ENCODE data around the gene DOCK1.

DNA sequence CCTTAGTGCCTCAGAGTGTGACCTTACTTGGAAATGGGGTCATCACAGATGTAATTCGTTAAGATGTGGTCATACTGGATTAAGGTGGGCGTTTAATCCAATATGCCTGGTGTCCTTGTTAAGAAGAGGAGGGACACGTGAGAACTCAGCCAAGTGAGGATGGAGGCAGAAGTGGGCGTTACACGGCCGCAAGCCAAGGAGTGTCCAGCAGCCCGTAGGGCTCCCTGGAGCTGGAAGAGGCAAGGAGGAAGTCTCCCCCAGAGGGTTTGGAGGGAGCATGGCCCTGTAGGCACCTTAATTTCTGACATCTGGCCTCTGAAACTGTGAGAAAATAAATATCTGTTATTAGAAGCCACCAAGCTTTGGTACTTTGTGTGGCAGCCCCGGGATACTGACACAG is 21.3 kb downstream of the DOCK1 start:
- TF ChIP-seq POLR2A (IDR thresholded peaks at IDR 0.05) = no peak
- TF ChIP-seq, protein P1, sequence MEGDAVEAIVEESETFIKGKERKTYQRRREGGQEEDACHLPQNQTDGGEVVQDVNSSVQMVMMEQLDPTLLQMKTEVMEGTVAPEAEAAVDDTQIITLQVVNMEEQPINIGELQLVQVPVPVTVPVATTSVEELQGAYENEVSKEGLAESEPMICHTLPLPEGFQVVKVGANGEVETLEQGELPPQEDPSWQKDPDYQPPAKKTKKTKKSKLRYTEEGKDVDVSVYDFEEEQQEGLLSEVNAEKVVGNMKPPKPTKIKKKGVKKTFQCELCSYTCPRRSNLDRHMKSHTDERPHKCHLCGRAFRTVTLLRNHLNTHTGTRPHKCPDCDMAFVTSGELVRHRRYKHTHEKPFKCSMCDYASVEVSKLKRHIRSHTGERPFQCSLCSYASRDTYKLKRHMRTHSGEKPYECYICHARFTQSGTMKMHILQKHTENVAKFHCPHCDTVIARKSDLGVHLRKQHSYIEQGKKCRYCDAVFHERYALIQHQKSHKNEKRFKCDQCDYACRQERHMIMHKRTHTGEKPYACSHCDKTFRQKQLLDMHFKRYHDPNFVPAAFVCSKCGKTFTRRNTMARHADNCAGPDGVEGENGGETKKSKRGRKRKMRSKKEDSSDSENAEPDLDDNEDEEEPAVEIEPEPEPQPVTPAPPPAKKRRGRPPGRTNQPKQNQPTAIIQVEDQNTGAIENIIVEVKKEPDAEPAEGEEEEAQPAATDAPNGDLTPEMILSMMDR (IDR thresholded peaks at IDR 0.05) = no peak
